GM23338 (cell line): ENCODE results near the gene SEMA6C.
"Not testable (repeated sequence)": the region's sequence is repeated elsewhere in the genome, so short reads cannot be mapped to it uniquely, and the experiment has no call there.

Experiments
- CREB1 ChIP-seq: fragments of 250-450 bp; sonication (Bioruptor Pico); IDR thresholded peaks from 2 replicates; pipeline ENCODE4 v1.5.0; 2020; ENCODE audit warnings: low read depth, mild to moderate bottlenecking, moderate library complexity
- EZH2 ChIP-seq: fragments of 200-600 bp; sonication (generic); IDR thresholded peaks from one replicate; pipeline ENCODE4 v1.8.0; 2017; ENCODE audit warnings: antibody characterized with exemption, mild to moderate bottlenecking, low read depth; ENCODE audit not compliant: unreplicated experiment
- EZH2phosphoT487 ChIP-seq: fragments of 200-600 bp; sonication (generic); IDR thresholded peaks from one replicate; pipeline ENCODE4 v1.8.1; 2018; ENCODE audit warnings: antibody characterized with exemption; ENCODE audit not compliant: unreplicated experiment
- JUNB ChIP-seq: IDR thresholded peaks from one replicate; pipeline ENCODE4 v1.6.1; 2016; ENCODE audit warnings: antibody characterized with exemption; ENCODE audit not compliant: unreplicated experiment
- NANOG ChIP-seq: IDR thresholded peaks from 2 replicates; pipeline ENCODE4 v1.6.1; 2016; ENCODE audit warnings: antibody characterized with exemption, borderline replicate concordance
- POLR2AphosphoS5 ChIP-seq: IDR thresholded peaks from 2 replicates; pipeline ENCODE4 v1.6.1; 2016; ENCODE audit warnings: antibody characterized with exemption, low read depth
- STAT1 ChIP-seq: IDR thresholded peaks from one replicate; pipeline ENCODE4 v1.6.1; 2016; ENCODE audit warnings: antibody characterized with exemption; ENCODE audit not compliant: unreplicated experiment
- ZNF114 ChIP-seq: fragments of 250-450 bp; sonication (Bioruptor Pico); IDR thresholded peaks from 2 replicates; pipeline ENCODE4 v1.5.0; 2020; ENCODE audit warnings: mild to moderate bottlenecking, moderate library complexity
- ZNF331 ChIP-seq: fragments of 250-450 bp; sonication (Bioruptor Pico); IDR thresholded peaks from 2 replicates; pipeline ENCODE4 v1.5.0; 2020; ENCODE audit warnings: low read depth, mild to moderate bottlenecking, moderate library complexity
- TF ChIP-seq, protein P1 (sequence below), 2 experiments: fragments of 200-600 bp in 1 of 2; sonication (generic) in 1 of 2; conservative IDR thresholded peaks; 2 replicates each; pipeline versions ENCODE4 v1.5.1 to v1.6.1; 2016 to 2017; ENCODE audit warnings: antibody characterized with exemption in 2 of 2, low read depth in 2 of 2, mild to moderate bottlenecking in 2 of 2, moderate library complexity in 1 of 2
- TF ChIP-seq, protein P2 (sequence below): IDR thresholded peaks from one replicate; pipeline ENCODE4 v1.6.1; 2018; ENCODE audit warnings: antibody characterized with exemption; ENCODE audit not compliant: unreplicated experiment
- TF ChIP-seq, protein P3 (sequence below): IDR thresholded peaks from 2 replicates; pipeline ENCODE4 v1.6.1; 2016; ENCODE audit warnings: antibody characterized with exemption

DNA sequence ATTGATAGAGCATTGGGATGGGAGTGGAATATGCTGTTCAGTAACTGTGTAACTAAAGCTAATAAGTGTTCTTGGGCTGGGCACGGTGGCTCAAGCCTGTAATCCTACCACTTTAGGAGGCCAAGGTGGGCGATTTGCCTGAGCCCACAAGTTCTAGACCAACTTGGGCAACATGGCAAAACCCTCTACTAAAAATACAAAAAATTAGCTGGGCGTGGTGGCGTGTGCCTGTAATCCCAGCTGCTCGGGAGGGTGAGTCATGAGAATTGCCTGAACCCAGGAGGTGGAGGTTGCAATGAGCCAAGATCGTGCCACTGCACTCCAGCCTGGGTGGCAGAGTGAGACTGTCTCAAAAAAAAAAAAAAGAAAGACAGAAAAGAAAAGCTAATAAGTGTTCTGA lies 49.0 kb downstream of the SEMA6C start:
- TF ChIP-seq, protein P1, sequence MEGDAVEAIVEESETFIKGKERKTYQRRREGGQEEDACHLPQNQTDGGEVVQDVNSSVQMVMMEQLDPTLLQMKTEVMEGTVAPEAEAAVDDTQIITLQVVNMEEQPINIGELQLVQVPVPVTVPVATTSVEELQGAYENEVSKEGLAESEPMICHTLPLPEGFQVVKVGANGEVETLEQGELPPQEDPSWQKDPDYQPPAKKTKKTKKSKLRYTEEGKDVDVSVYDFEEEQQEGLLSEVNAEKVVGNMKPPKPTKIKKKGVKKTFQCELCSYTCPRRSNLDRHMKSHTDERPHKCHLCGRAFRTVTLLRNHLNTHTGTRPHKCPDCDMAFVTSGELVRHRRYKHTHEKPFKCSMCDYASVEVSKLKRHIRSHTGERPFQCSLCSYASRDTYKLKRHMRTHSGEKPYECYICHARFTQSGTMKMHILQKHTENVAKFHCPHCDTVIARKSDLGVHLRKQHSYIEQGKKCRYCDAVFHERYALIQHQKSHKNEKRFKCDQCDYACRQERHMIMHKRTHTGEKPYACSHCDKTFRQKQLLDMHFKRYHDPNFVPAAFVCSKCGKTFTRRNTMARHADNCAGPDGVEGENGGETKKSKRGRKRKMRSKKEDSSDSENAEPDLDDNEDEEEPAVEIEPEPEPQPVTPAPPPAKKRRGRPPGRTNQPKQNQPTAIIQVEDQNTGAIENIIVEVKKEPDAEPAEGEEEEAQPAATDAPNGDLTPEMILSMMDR (conservative IDR thresholded peaks at IDR 0.05; ENCODE audit: low read depth in 2 of 2), result not testable (repeated sequence)
- not testable (repeated sequence) for TF ChIP-seq EZH2; POLR2AphosphoS5; JUNB; EZH2phosphoT487; ZNF331 (CRISPR knock-in tag); CREB1 (CRISPR knock-in tag); ZNF114 (CRISPR knock-in tag); STAT1; NANOG
- TF ChIP-seq, protein P2, sequence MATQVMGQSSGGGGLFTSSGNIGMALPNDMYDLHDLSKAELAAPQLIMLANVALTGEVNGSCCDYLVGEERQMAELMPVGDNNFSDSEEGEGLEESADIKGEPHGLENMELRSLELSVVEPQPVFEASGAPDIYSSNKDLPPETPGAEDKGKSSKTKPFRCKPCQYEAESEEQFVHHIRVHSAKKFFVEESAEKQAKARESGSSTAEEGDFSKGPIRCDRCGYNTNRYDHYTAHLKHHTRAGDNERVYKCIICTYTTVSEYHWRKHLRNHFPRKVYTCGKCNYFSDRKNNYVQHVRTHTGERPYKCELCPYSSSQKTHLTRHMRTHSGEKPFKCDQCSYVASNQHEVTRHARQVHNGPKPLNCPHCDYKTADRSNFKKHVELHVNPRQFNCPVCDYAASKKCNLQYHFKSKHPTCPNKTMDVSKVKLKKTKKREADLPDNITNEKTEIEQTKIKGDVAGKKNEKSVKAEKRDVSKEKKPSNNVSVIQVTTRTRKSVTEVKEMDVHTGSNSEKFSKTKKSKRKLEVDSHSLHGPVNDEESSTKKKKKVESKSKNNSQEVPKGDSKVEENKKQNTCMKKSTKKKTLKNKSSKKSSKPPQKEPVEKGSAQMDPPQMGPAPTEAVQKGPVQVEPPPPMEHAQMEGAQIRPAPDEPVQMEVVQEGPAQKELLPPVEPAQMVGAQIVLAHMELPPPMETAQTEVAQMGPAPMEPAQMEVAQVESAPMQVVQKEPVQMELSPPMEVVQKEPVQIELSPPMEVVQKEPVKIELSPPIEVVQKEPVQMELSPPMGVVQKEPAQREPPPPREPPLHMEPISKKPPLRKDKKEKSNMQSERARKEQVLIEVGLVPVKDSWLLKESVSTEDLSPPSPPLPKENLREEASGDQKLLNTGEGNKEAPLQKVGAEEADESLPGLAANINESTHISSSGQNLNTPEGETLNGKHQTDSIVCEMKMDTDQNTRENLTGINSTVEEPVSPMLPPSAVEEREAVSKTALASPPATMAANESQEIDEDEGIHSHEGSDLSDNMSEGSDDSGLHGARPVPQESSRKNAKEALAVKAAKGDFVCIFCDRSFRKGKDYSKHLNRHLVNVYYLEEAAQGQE, result not testable (repeated sequence)
- TF ChIP-seq, protein P3, sequence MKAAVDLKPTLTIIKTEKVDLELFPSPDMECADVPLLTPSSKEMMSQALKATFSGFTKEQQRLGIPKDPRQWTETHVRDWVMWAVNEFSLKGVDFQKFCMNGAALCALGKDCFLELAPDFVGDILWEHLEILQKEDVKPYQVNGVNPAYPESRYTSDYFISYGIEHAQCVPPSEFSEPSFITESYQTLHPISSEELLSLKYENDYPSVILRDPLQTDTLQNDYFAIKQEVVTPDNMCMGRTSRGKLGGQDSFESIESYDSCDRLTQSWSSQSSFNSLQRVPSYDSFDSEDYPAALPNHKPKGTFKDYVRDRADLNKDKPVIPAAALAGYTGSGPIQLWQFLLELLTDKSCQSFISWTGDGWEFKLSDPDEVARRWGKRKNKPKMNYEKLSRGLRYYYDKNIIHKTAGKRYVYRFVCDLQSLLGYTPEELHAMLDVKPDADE, result not testable (repeated sequence)
